Peyer's patch (tissue), 4 donors: ENCODE measurements around the gene UBXN1.

Experiments used
- CTCF ChIP-seq, 6 experiments: fragments of 450-650 bp in 4 of 6; fragments of 200-600 bp in 2 of 6; sonication (generic) in 1 of 6; IDR thresholded peaks; one replicate each; pipeline ENCODE4 v1.5.1; 2017 to 2019; ENCODE audit warnings: antibody characterized with exemption in 6 of 6, mild to moderate bottlenecking in 3 of 6, moderate library complexity in 1 of 6
- POLR2A ChIP-seq, 2 donors: fragments of 450-650 bp; IDR thresholded peaks; one replicate each; pipeline ENCODE4 v1.5.1; 2017; ENCODE audit warnings: antibody characterized with exemption in 2 of 2, mild to moderate bottlenecking in 2 of 2, moderate library complexity in 2 of 2

- TF ChIP-seq CTCF (IDR thresholded peaks at IDR 0.05) (no peak), POLR2A (IDR thresholded peaks at IDR 0.05) (no peak)
Measured at GRCh38 chr11:62656796-62657429, 22.0 kb downstream of the UBXN1 start.
